Measurements from ENCODE around the gene MFAP1. TPM values are rescaled to one million over a fixed set of nuclear protein-coding genes. Genes with fewer than 3 reads are reported as not detected.

Gene MFAP1
- total RNA-seq, 1 experiment from 2014 or later, result 44.7 TPM

- H3K4me2 ChIP-seq (ENCODE audit: insufficient read depth, insufficient read length, low read length), result no peak overlapping the region
- H3K14ac ChIP-seq (ENCODE audit: insufficient read depth, low read length), result no peak overlapping the region
- H2BK20ac ChIP-seq (ENCODE audit: low read depth, low read length, poor library complexity, severe bottlenecking), result no peak overlapping the region
- H2AK5ac ChIP-seq (ENCODE audit: insufficient read length, low read length), result no peak overlapping the region
- Mint-ChIP-seq H3K9me3 (no peaks in the 10 kb centered on the region), H3K27me3 (ENCODE audit: low read depth) (no peaks in the 10 kb centered on the region; the same call in 1 of the 2 replicates), H3K4me1 (peaks cover 67 to 77% of the 10 kb centered on the region in 2 experiments), H3K36me3 (ENCODE audit: insufficient read depth in 1 of 3, low read depth in 3 of 3) (peaks cover 50 to 74% (median 54%) of the 10 kb centered on the region in 3 experiments), H3K4me3 (peak overlapping the region in 1 of 2 experiments; percentile 31; a peak in 3 of 5 replicates), H3K27ac (peak overlapping the region; percentile 15 to 92 (median 85); a peak in 4 of 7 replicates)
- H3K23ac ChIP-seq (ENCODE audit: insufficient read length, low read depth, low read length), result no peak overlapping the region
- H4K20me1 ChIP-seq (ENCODE audit: control insufficient read depth, insufficient read depth, insufficient read length), result no peaks in the 10 kb centered on the region
- H3K79me2 ChIP-seq (ENCODE audit: insufficient read depth, low read length), result peaks cover 6% of the 10 kb centered on the region; the same call in 1 of the 2 replicates
- no peak overlapping the region for H2BK120ac ChIP-seq (ENCODE audit: low read depth, low read length, poor library complexity, severe bottlenecking)
- H3K18ac ChIP-seq (ENCODE audit: insufficient read length, low read depth, low read length), result no peak overlapping the region
- no peak for TF ChIP-seq CTCF (conservative IDR thresholded peaks at IDR 0.05)
- no peaks in the 10 kb centered on the region for H3K27me3 ChIP-seq (ENCODE audit: insufficient read depth, low read length)
- H2BK12ac ChIP-seq (ENCODE audit: insufficient read length, low read depth, low read length), result no peak overlapping the region
- H2BK5ac ChIP-seq (ENCODE audit: insufficient read length, low read length), result no peak overlapping the region
- H2BK15ac ChIP-seq (ENCODE audit: low read depth, low read length), result no peak overlapping the region
- peaks cover 10% of the 10 kb centered on the region for H3K23me2 ChIP-seq (ENCODE audit: insufficient read length, low read depth, low read length, poor library complexity, severe bottlenecking)
- no peak overlapping the region for H4K8ac ChIP-seq (replicated peaks; ENCODE audit: insufficient read length, low read depth, low read length)
- no peak overlapping the region for H4K91ac ChIP-seq (ENCODE audit: insufficient read length, low read depth, low read length)
- H4K5ac ChIP-seq (ENCODE audit: insufficient read length, low read depth, low read length), result no peak overlapping the region
- no peak overlapping the region for H3T11ph ChIP-seq (ENCODE audit: low read length)
- no peak overlapping the region for H3K27ac ChIP-seq (ENCODE audit: insufficient read length, low read depth, low read length)
- H3K4ac ChIP-seq (ENCODE audit: low read depth, low read length), result no peak overlapping the region
- H3K9me3 ChIP-seq (ENCODE audit: control insufficient read depth, low read depth, low read length), result no peaks in the 10 kb centered on the region
- peaks cover 3% of the 10 kb centered on the region for H3K79me1 ChIP-seq (ENCODE audit: insufficient read depth, low read depth, low read length, poor library complexity, severe bottlenecking)
- no peak for DNase-seq
- no peak overlapping the region for H3K9ac ChIP-seq (ENCODE audit: extremely low read depth, insufficient read length, low read length)
- H3K4me1 ChIP-seq (ENCODE audit: insufficient read depth, low read length), result peaks cover 18% of the 10 kb centered on the region; the same call in 1 of the 2 replicates
- H3K56ac ChIP-seq (ENCODE audit: insufficient read length, low read depth, low read length), result no peak overlapping the region
- H2AFZ ChIP-seq (ENCODE audit: low read length), result no peak overlapping the region
These were observed 28.5 kb downstream of the MFAP1 start for GRCh38 chr15:43795997-43796396.

Measured in H9 (cell line).